A549 (cell line): ENCODE results near the gene ST8SIA5. TPM values are rescaled to one million over a fixed set of nuclear protein-coding genes. Genes with fewer than 3 reads are reported as not detected.
"Not testable (repeated sequence)": the region's sequence is repeated elsewhere in the genome, so short reads cannot be mapped to it uniquely, and the experiment has no call there.

Source experiments
- ATAC-seq, 2 experiments: fragments of 200-7000 bp in 1 of 2; fragments of >200 bp in 1 of 2; cut with Nextera tagmentation in 1 of 2; cut with Tn5 transposase in 1 of 2; 3 replicates each; pipeline versions ENCODE4 v1.8.0 to v1.9.1; 2018 to 2020; ENCODE audit warnings: mild to moderate bottlenecking in 1 of 2, moderate library complexity in 1 of 2
- CTCF ChIA-PET: fragments of 300-600 bp; sonication (Branson Sonifier 250); formaldehyde crosslinking; extraction: SDS; loops from one replicate; lab custom pipeline; 2021; ENCODE audit warnings: antibody characterized with exemption, inconsistent platforms; lab: Yijun Ruan, JAX
- POLR2A ChIA-PET: fragments of 350-600 bp; formaldehyde crosslinking; extraction: SDS; loops from one replicate; lab custom pipeline; 2021; ENCODE audit warnings: antibody characterized with exemption, inconsistent platforms; lab: Yijun Ruan, JAX
- DNase-seq, 2 experiments: peaks; one replicate each; pipeline versions ENCODE4 v3.0.0 to v3.0.0-alpha.2; 2011 to 2016; ENCODE audit warnings: low read depth in 1 of 2, low spot score in 1 of 2
- FAIRE-seq: peaks from 2 replicates; lab custom pipeline; 2011; peaks lifted over from hg19 to GRCh38; lab: Jason Lieb, UNC
- H3K27ac ChIP-seq, 2 experiments: fragments of >200 bp; sonication (Bioruptor Twin); formaldehyde crosslinking; 3 replicates each; pipeline ENCODE4 v1.5.1; 2016 to 2017
- H3K4me1 ChIP-seq: fragments of >200 bp; sonication (Bioruptor Twin); formaldehyde crosslinking; 3 replicates; pipeline ENCODE4 v1.6.1; 2016
- H3K4me2 ChIP-seq: fragments of >200 bp; sonication (Bioruptor Twin); formaldehyde crosslinking; 3 replicates; pipeline ENCODE4 v1.6.1; 2016
- H3K4me3 ChIP-seq: fragments of >200 bp; sonication (Bioruptor Twin); formaldehyde crosslinking; 3 replicates; pipeline ENCODE4 v1.5.1; 2016
- H3K9me3 ChIP-seq: fragments of >200 bp; sonication (Bioruptor Twin); formaldehyde crosslinking; 3 replicates; pipeline ENCODE4 v1.6.1; 2016
- BHLHE40 ChIP-seq: IDR thresholded peaks from 2 replicates; pipeline ENCODE4 v1.6.1; 2012; ENCODE audit warnings: low read depth, low read length, inconsistent platforms
- CBX2 ChIP-seq: fragments of 200-600 bp; sonication (generic); IDR thresholded peaks from 2 replicates; pipeline ENCODE4 v1.6.1; 2016; ENCODE audit warnings: low read depth, mild to moderate bottlenecking, borderline replicate concordance
- CEBPB ChIP-seq, 2 experiments: fragments of >200 bp in 1 of 2; sonication (Bioruptor Twin) in 1 of 2; formaldehyde crosslinking in 1 of 2; IDR thresholded peaks; 2 replicates each; pipeline ENCODE4 v1.6.1; 2012 to 2016
- CHD4 ChIP-seq: fragments of 200-600 bp; sonication (generic); IDR thresholded peaks from 2 replicates; pipeline ENCODE4 v1.6.1; 2016; ENCODE audit warnings: antibody characterized with exemption, mild to moderate bottlenecking, borderline replicate concordance
- EHF ChIP-seq: fragments of 250-450 bp; sonication (Bioruptor Pico); IDR thresholded peaks from 2 replicates; pipeline ENCODE4 v1.5.0; 2020; ENCODE audit warnings: mild to moderate bottlenecking
- EP300 ChIP-seq, 2 experiments: fragments of >200 bp; sonication (Bioruptor Twin); formaldehyde crosslinking; IDR thresholded peaks; 2 replicates in 1 of 2; 3 replicates in 1 of 2; pipeline ENCODE4 v1.6.1; 2016 to 2017
- ESRRA ChIP-seq: fragments of 150-350 bp; IDR thresholded peaks from 2 replicates; pipeline ENCODE4 v1.6.1; 2014; ENCODE audit warnings: mild to moderate bottlenecking, low read length, borderline replicate concordance
- HDAC2 ChIP-seq: fragments of 200-600 bp; sonication (generic); IDR thresholded peaks from 2 replicates; pipeline ENCODE4 v1.6.1; 2016
- HES2 ChIP-seq: fragments of >200 bp; sonication (Bioruptor Twin); formaldehyde crosslinking; IDR thresholded peaks from 2 replicates; pipeline ENCODE4 v1.6.1; 2016
- JUN ChIP-seq, 2 experiments: fragments of >200 bp; sonication (Bioruptor Twin); formaldehyde crosslinking; IDR thresholded peaks; 2 replicates in 1 of 2; 3 replicates in 1 of 2; pipeline ENCODE4 v1.6.1; 2016 to 2017
- KDM5A ChIP-seq: fragments of 200-600 bp; sonication (generic); IDR thresholded peaks from 2 replicates; pipeline ENCODE4 v1.6.1; 2016; ENCODE audit warnings: antibody characterized with exemption, mild to moderate bottlenecking
- MYC ChIP-seq: IDR thresholded peaks from 2 replicates; pipeline ENCODE4 v1.6.1; 2012; ENCODE audit warnings: mild to moderate bottlenecking, inconsistent platforms, low read length, improper control_type of control experiment, borderline replicate concordance
- NFE2L2 ChIP-seq: fragments of 150-350 bp; conservative IDR thresholded peaks from 2 replicates; pipeline ENCODE4 v1.6.1; 2014; ENCODE audit warnings: low read length
- NPAS2 ChIP-seq: fragments of 250-450 bp; sonication (Bioruptor Pico); IDR thresholded peaks from 2 replicates; pipeline ENCODE4 v1.8.0; 2022; ENCODE audit warnings: mild to moderate bottlenecking, moderate library complexity, borderline replicate concordance
- NR3C1 ChIP-seq: fragments of >200 bp; sonication (Bioruptor Twin); formaldehyde crosslinking; IDR thresholded peaks from 3 replicates; pipeline ENCODE4 v1.6.1; 2017
- PBX3 ChIP-seq: IDR thresholded peaks from 2 replicates; pipeline ENCODE4 v1.6.1; 2012
- RCOR1 ChIP-seq: fragments of 150-350 bp; IDR thresholded peaks from 2 replicates; pipeline ENCODE4 v1.6.1; 2014; ENCODE audit warnings: antibody characterized with exemption, low read length, low read depth
- RFX5 ChIP-seq: fragments of 450-650 bp; IDR thresholded peaks from 2 replicates; pipeline ENCODE4 v1.7.1; 2014; ENCODE audit warnings: antibody characterized with exemption, mild to moderate bottlenecking, moderate library complexity
- TFCP2L1 ChIP-seq: fragments of 250-450 bp; sonication (Bioruptor Pico); IDR thresholded peaks from 2 replicates; pipeline ENCODE4 v1.5.0; 2021; ENCODE audit warnings: mild to moderate bottlenecking
- ZFP36 ChIP-seq: fragments of 450-650 bp; IDR thresholded peaks from 2 replicates; pipeline ENCODE4 v1.6.1; 2014; ENCODE audit warnings: borderline replicate concordance; ENCODE audit not compliant: partially characterized antibody
- ZNF302 ChIP-seq: fragments of 250-450 bp; sonication (Bioruptor Pico); IDR thresholded peaks from 2 replicates; pipeline ENCODE4 v1.9.0; 2021; ENCODE audit warnings: inconsistent platforms, mild to moderate bottlenecking, moderate library complexity
- ZSCAN20 ChIP-seq: fragments of 250-450 bp; sonication (Bioruptor Pico); IDR thresholded peaks from 2 replicates; pipeline ENCODE4 v1.8.0; 2022; ENCODE audit warnings: mild to moderate bottlenecking, moderate library complexity
- WGBS: methylation state at CpG from one replicate; pipeline ENCODE4 v1.1.6; 2017; ENCODE audit errors: missing lambda C conversion rate; 5-methylcytosine and 5-hydroxymethylcytosine counted together
- polyA minus RNA-seq: library from RNA; depleted of rRNA, polyadenylated mRNA; stranded (reverse); fragments of >200 nt; gene quantifications from 2 replicates; pipeline ENCODE4 v1.2.3, GENCODE V29; 2011; rRNA and poly(A)+ RNA removed
- polyA plus RNA-seq, 4 experiments: library from polyadenylated mRNA; depleted of rRNA in 3 of 4; stranded (reverse); fragments of >200 nt; fragmentation: RNase III in 1 of 4; extraction: RNeasy Plus Mini Kit Qiagen cat#74134 plus additional on column Dnase treatment in 1 of 4; gene quantifications; 2 replicates in 3 of 4; 3 replicates in 1 of 4; pipeline ENCODE4 v1.2.3, GENCODE V29; 2011 to 2017
- TF ChIP-seq, protein P1 (sequence below): fragments of >200 bp; sonication (Bioruptor Twin); formaldehyde crosslinking; IDR thresholded peaks from 3 replicates; pipeline ENCODE4 v1.6.1; 2016

The ST8SIA5 gene
- polyA plus RNA-seq (2011; rRNA removed) = not detected in 2 replicates
- polyA plus RNA-seq (2012; cell fraction: cytosol; rRNA removed) = 0.03 TPM in 1 of 2 replicates, not detected in the other
- polyA plus RNA-seq (2012; cell fraction: nucleus; rRNA removed) = 0.04 and 0.06 TPM in 2 replicates
- polyA plus RNA-seq (2017; fragmentation: RNase III; extraction: RNeasy Plus Mini Kit Qiagen cat#74134 plus additional on column Dnase treatment) = not detected in 3 replicates
- not detected in 2 replicates for polyA minus RNA-seq

GRCh38 chr18:46756559-46757201 is at the start of gene ST8SIA5:
Gene ST8SIA5, minus strand, starts transcription at chr18:46757053. Its CDS starts 545 bp downstream, at chr18:46756508.
- no peak for DNase-seq
- no peaks in the 10 kb centered on the region for H3K4me1 ChIP-seq

DNA sequence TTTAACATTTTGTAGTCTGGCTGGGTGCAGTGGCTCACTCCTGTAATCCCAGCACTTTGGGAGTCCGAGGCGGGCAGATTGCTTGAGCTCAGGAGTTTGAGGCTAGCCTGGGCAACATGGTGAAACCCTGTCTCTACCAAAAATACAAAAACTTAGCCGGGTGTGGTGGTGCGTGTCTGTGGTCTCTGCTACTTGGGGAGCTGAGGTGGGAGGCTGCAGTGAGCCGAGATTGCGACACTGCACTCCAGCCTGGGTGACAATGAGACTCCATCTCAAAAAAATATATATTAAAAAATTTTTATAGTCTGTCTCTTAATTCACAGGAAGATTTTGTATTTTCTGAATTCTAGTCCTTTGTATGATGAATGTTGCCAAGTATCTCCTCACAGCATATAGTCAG is 39.1 kb upstream of the ST8SIA5 start:
- ATAC-seq, DNase-seq, H3K27ac ChIP-seq, CTCF ChIA-PET, H3K4me3 ChIP-seq, H3K4me2 ChIP-seq, FAIRE-seq, H3K9me3 ChIP-seq, H3K4me1 ChIP-seq, POLR2A ChIA-PET: not testable (repeated sequence)
- WGBS = 95% methylated on average over 6 of the region's 6 CpGs

More at GRCh38 chr18:46756559-46757201, at the start of gene ST8SIA5:
- H3K4me3 ChIP-seq = peak within 1 kb of the TSS; percentile 45
- no peak for FAIRE-seq
- ChIA-PET CTCF (no interaction called here), POLR2A (no interaction called here)
- 0% methylated on average over 2 of the region's 74 CpGs for WGBS
- H3K27ac ChIP-seq = no peak within 1 kb of the TSS; a peak in 1 of 6 replicates
- peak within 1 kb of the TSS; percentile 89 for H3K4me2 ChIP-seq
- ATAC-seq = peak in 1 of 2 experiments; percentile 45; a peak in 2 of 6 replicates
- no peaks in the 10 kb centered on the region for H3K9me3 ChIP-seq
- TF ChIP-seq, protein P1, sequence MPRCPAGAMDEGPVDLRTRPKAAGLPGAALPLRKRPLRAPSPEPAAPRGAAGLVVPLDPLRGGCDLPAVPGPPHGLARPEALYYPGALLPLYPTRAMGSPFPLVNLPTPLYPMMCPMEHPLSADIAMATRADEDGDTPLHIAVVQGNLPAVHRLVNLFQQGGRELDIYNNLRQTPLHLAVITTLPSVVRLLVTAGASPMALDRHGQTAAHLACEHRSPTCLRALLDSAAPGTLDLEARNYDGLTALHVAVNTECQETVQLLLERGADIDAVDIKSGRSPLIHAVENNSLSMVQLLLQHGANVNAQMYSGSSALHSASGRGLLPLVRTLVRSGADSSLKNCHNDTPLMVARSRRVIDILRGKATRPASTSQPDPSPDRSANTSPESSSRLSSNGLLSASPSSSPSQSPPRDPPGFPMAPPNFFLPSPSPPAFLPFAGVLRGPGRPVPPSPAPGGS = no peak
- TF ChIP-seq KDM5A = no peak
- TF ChIP-seq ZSCAN20 (CRISPR knock-in tag) = no peak
- no peak for TF ChIP-seq CBX2
- TF ChIP-seq MYC = no peak
- no peak for TF ChIP-seq PBX3
- TF ChIP-seq EHF (CRISPR knock-in tag) = no peak
- TF ChIP-seq HDAC2 = no peak
- TF ChIP-seq NPAS2 (CRISPR knock-in tag) = no peak
- TF ChIP-seq NFE2L2 = no peak
- no peak for TF ChIP-seq RCOR1
- no peak for TF ChIP-seq EP300 (IDR thresholded peaks at IDR 0.05)
- no peak for TF ChIP-seq NR3C1
- no peak for TF ChIP-seq BHLHE40
- no peak for TF ChIP-seq ESRRA
- no peak for TF ChIP-seq ZNF302
- no peak for TF ChIP-seq TFCP2L1 (CRISPR knock-in tag)
- no peak for TF ChIP-seq JUN (IDR thresholded peaks at IDR 0.05)
- no peak for TF ChIP-seq HES2

DNA sequence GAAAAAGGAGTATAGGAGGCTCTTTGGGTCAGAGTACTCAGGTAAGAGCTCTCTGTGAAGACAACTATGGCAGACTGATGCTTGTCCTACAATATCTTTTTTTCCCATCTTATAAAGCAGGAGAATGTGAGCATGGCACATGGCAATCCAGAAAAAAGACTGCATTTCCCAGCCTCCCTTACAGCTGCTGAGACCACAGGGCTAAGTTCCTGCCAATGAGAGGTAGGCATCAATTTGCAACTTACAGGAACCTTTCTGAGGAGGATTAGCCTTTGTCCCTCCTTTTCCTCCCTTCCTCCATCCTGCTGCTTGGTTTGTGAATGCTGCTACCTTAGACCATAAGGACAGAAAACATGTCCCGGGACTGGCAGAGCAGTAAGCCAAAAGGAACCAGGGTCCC is 37.8 kb upstream of the ST8SIA5 start:
- H3K4me2 ChIP-seq = no peak overlapping the region
- FAIRE-seq = no peak
- TF ChIP-seq CHD4 (no peak), CEBPB (IDR thresholded peaks at IDR 0.05) (no peak), RFX5 (no peak), JUN (IDR thresholded peaks at IDR 0.05) (no peak), CBX2 (no peak), ZFP36 (no peak), BHLHE40 (no peak)
- POLR2A ChIA-PET = no interaction called here
- no peak overlapping the region for H3K4me3 ChIP-seq
- no peak for ATAC-seq
- H3K27ac ChIP-seq = no peak overlapping the region
- CTCF ChIA-PET = no interaction called here
- DNase-seq = no peak
- no peaks in the 10 kb centered on the region for H3K4me1 ChIP-seq
- WGBS = 100% methylated on average over 1 of the region's 1 CpG
- H3K9me3 ChIP-seq = no peaks in the 10 kb centered on the region
